Ascending aorta (tissue), 2 donors: ENCODE data around the gene LTO1. TPM values are rescaled to one million over a fixed set of nuclear protein-coding genes. Genes with fewer than 3 reads are reported as not detected.
"Not testable (repeated sequence)": the region's sequence is repeated elsewhere in the genome, so short reads cannot be mapped to it uniquely, and the experiment has no call there.

Source experiments
- DNase-seq, 2 donors: peaks; one replicate each; pipeline ENCODE4 v3.0.0-alpha.2; 2019; ENCODE audit warnings: low spot score in 2 of 2
- H3K27ac ChIP-seq, 2 donors: fragments of 200-600 bp; sonication (generic); one replicate each; pipeline ENCODE4 v1.5.1; 2016 to 2017; ENCODE audit warnings: mild to moderate bottlenecking in 1 of 2
- H3K27me3 ChIP-seq: fragments of 200-600 bp; sonication (generic); one replicate; pipeline ENCODE4 v1.5.1; 2017
- H3K36me3 ChIP-seq, 2 donors: fragments of 200-600 bp; sonication (generic); one replicate each; pipeline ENCODE4 v1.5.1; 2016
- H3K4me1 ChIP-seq, 2 donors: fragments of 200-600 bp; sonication (generic); one replicate each; pipeline ENCODE4 v1.5.1; 2016 to 2017; ENCODE audit warnings: mild to moderate bottlenecking in 1 of 2
- H3K4me3 ChIP-seq, 2 donors: fragments of 200-600 bp; sonication (generic); one replicate each; pipeline ENCODE4 v1.5.1; 2016 to 2017; ENCODE audit warnings: mild to moderate bottlenecking in 1 of 2
- H3K9me3 ChIP-seq, 2 donors: fragments of 200-600 bp; sonication (generic); one replicate each; pipeline ENCODE4 v1.5.1; 2016
- CTCF ChIP-seq, 3 experiments: fragments of 200-600 bp in 2 of 3; fragments of 450-650 bp in 1 of 3; sonication (generic) in 2 of 3; IDR thresholded peaks; one replicate each; pipeline ENCODE4 v1.5.1; 2016 to 2019; ENCODE audit warnings: antibody characterized with exemption in 3 of 3, mild to moderate bottlenecking in 1 of 3, moderate library complexity in 1 of 3
- intact Hi-C: fragments of 100-400 bp; cut with DNase I; formaldehyde crosslinking; loops from one replicate; pipeline ENCODE4 v1.15.1; 2023
- total RNA-seq: library from RNA; depleted of rRNA; stranded (reverse); fragments of >200 nt; gene quantifications from one replicate; pipeline ENCODE4 v1.1.0, GENCODE V29; 2016

The LTO1 gene
- total RNA-seq, 1 donor from 2014 or later, result 10.2 TPM

DNA sequence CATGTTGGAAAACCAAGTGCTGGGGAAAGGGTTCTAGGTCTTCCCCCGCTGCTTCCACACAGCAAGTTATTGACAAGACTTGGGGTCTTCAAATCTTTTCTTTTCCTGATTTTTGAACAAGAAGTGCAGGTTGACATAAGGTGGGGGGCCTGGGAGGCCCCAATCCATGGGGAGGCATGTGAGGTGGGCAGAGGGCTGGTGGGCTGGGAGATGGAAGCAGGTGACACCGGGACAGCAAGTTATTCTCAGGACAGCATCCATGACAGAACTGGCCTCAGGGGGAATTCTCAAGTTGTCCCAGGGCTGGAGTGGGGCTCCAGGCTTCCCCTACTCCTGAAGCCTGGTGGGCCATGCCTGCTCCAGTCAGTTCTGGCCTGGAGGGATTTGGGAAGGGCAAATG is 23.2 kb upstream of the LTO1 start:
- no peaks in the 10 kb centered on the region for H3K9me3 ChIP-seq
- no peak for TF ChIP-seq CTCF (IDR thresholded peaks at IDR 0.05)
- no peak overlapping the region for H3K27ac ChIP-seq
- H3K4me3 ChIP-seq, result no peak overlapping the region
- H3K36me3 ChIP-seq, result no peaks in the 10 kb centered on the region
- peaks cover 8% of the 10 kb centered on the region for H3K27me3 ChIP-seq
- DNase-seq, result no peak
- H3K4me1 ChIP-seq, result peaks cover 0 to 3% of the 10 kb centered on the region in 2 donors
- intact Hi-C loops, result no loop called here

DNA sequence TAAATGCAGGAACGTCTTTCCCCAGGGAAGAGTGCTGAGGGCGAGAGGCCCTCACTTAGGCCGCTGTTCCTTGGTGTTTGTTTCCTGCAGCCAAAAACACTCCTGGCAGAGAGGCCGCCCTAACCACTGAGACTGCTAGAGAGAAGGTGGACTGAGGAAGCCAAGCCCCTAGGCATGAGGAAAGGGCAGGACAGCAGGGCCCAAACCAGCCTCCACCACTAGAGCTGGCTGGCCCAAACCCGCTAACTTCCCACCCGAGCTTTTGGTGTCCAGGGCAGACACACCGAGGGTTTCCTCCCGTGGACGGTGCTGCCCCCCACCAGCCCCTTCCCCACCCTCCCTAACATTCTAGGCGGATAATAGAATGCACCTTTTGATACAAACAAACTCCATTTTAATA is 22.7 kb upstream of the LTO1 start:
- no peak for TF ChIP-seq CTCF (IDR thresholded peaks at IDR 0.05)
- no peaks in the 10 kb centered on the region for H3K36me3 ChIP-seq
- H3K4me1 ChIP-seq, result peaks cover 0 to 3% of the 10 kb centered on the region in 2 donors
- no peaks in the 10 kb centered on the region for H3K9me3 ChIP-seq
- intact Hi-C loops, result no loop called here
- H3K27me3 ChIP-seq, result peaks cover 4% of the 10 kb centered on the region
- no peak for DNase-seq
- H3K4me3 ChIP-seq, result no peak overlapping the region
- H3K27ac ChIP-seq, result no peak overlapping the region

DNA sequence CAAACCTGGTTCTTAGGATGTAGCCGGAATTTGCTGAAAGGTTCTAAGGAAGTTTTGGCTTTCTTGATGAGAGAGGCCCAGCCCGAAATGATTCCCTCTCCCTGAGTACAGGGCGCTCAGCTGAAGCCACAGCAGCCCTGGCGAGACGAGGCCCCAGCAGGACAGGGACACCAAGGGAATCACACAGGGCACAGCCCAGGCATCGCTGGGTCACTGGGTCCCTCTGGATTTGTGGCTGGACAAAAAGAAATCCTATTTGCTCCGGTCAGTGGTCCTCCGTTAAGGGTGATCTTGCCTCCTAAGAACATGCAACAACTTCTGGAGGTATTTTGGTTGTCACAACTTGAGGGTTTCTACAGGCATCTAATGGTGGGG is 22.3 kb upstream of the LTO1 start:
- intact Hi-C loops, result no loop called here
- H3K4me3 ChIP-seq, result no peak overlapping the region
- H3K4me1 ChIP-seq, result peaks cover 0 to 3% of the 10 kb centered on the region in 2 donors
- H3K27me3 ChIP-seq, result peaks cover 4% of the 10 kb centered on the region
- H3K27ac ChIP-seq, result no peak overlapping the region
- H3K9me3 ChIP-seq, result no peaks in the 10 kb centered on the region
- TF ChIP-seq CTCF (IDR thresholded peaks at IDR 0.05), result no peak
- H3K36me3 ChIP-seq, result no peaks in the 10 kb centered on the region
- DNase-seq, result no peak

DNA sequence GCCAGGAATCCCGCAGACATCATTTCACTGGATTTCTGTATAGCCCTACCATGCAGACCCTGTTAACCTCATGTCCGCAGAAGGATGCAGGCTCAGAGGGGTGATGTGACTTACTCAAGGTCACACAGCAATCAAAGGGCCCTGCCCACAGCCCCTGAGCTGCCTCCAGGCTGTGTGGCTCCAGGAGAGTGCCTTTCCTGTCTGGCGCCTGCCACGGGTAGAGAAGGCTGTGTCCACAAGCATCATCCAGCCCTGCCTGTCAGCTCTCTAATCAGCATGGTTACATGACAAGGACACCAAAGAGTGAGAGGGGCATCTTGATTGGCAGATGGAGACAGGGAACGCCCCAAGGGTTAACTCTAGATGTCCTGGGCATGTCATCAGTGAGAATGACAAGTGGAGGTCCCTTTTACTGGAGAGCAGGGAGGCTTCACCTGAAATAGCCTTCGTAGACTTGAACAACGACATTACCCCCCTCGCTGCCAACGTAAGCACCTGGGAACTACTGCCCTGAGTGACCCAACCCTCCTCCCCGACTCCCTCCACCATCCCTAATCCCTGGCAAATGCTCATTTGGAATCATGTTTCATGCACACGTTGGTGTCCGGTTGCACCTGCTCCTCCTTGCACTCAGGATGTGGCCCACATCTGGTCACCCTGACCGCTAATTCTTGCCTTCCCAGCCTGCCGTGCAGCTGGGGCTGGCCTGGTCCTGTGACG is 21.8 kb upstream of the LTO1 start:
- Histone ChIP-seq H3K36me3 (no peaks in the 10 kb centered on the region), H3K9me3 (no peaks in the 10 kb centered on the region), H3K27me3 (no peaks in the 10 kb centered on the region), H3K4me1 (no peaks in the 10 kb centered on the region), H3K4me3 (no peak overlapping the region), H3K27ac (no peak overlapping the region)
- no peak for DNase-seq
- intact Hi-C loops, result no loop called here
- TF ChIP-seq CTCF (IDR thresholded peaks at IDR 0.05), result no peak

DNA sequence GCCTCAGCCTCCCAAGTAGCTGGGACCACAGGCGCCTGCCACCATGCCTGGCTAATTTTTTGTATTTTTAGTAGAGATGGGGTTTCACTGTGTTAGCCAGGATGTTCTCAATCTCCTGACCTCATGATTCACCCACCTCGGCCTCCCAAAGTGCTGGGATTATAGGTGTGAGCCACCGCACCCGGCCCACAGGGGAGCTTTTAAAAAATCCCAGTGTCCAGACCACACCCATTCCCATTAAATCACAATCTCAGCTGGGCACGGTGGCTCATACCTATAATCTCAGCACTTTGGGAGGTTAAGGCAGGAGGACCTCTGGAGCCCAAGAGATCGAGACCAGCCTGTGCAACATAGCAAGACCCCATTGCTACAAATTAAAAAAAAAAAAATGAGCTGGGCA is 20.8 kb upstream of the LTO1 start:
- H3K27me3 ChIP-seq, H3K4me1 ChIP-seq, H3K36me3 ChIP-seq, H3K27ac ChIP-seq, H3K4me3 ChIP-seq, DNase-seq, H3K9me3 ChIP-seq, intact Hi-C loops: not testable (repeated sequence)

DNA sequence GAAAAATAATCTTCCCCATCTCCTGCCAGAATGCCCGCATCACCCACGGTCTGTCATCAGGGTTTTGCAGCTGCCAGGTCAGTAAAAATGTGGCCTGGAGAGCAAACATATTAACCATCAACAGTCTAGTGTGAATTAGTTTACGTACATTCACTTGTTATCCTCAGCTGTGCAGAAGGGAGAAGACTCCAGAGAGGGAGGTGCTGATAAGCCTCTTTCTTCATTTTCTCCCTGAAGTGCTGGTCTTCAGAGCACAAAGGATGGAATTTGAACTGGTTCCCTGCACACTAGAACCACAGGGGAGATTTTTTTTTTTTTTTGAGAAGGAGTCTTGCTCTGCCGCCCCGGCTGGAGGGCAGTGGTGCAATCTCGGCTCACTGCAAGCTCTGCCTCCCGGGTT is 20.4 kb upstream of the LTO1 start:
- Histone ChIP-seq H3K27me3 (no peaks in the 10 kb centered on the region), H3K4me1 (no peaks in the 10 kb centered on the region), H3K36me3 (no peaks in the 10 kb centered on the region), H3K27ac (no peak overlapping the region), H3K4me3 (no peak overlapping the region), H3K9me3 (no peaks in the 10 kb centered on the region)
- no peak for DNase-seq
- no peak for TF ChIP-seq CTCF (IDR thresholded peaks at IDR 0.05)
- intact Hi-C loops, result no loop called here
